Uterus (tissue), 2 donors: ENCODE data around the gene LNP1.
"Not testable (repeated sequence)": the region's sequence is repeated elsewhere in the genome, so short reads cannot be mapped to it uniquely, and the experiment has no call there.

Experiments
- CTCF ChIP-seq, 4 experiments: fragments of 200-600 bp in 2 of 4; fragments of 450-650 bp in 2 of 4; sonication (generic) in 2 of 4; IDR thresholded peaks; one replicate each; pipeline ENCODE4 v1.5.1; 2016 to 2019; ENCODE audit warnings: antibody characterized with exemption in 4 of 4, mild to moderate bottlenecking in 2 of 4, moderate library complexity in 1 of 4
- POLR2A ChIP-seq, 2 donors: fragments of 450-650 bp; IDR thresholded peaks; one replicate each; pipeline ENCODE4 v1.6.1; 2016; ENCODE audit warnings: antibody characterized with exemption in 2 of 2, mild to moderate bottlenecking in 1 of 2, moderate library complexity in 1 of 2

DNA sequence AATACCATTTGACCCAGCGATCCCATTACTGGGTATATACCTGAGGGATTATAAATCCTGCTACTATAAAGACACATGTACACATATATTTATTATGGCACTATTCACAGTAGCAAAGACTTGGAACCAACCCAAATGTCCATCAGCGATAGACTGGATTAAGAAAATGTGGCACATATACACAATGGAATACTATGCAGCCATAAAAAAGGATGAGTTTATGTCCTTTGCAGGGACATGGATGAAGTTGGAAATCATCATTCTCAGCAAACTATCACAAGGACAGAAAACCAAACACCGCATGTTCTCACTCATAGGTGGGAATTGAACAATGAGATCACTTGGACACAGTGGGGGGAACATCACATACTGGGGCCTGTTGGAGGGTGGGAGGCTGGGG, 45.7 kb downstream of the LNP1 start:
- not testable (repeated sequence) for TF ChIP-seq CTCF, POLR2A (IDR thresholded peaks at IDR 0.05)
